H9 (cell line): ENCODE results near the gene SYF2. TPM values are rescaled to one million over a fixed set of nuclear protein-coding genes. Genes with fewer than 3 reads are reported as not detected.
"Not testable (repeated sequence)": the region's sequence is repeated elsewhere in the genome, so short reads cannot be mapped to it uniquely, and the experiment has no call there.

ENCODE experiments used
- DNase-seq: peaks from one replicate; pipeline ENCODE4 v3.0.0-alpha.2; 2017
- H2AFZ ChIP-seq: one replicate; pipeline ENCODE4 v1.6.1; 2013; ENCODE audit warnings: mild to moderate bottlenecking, low read length, control low read depth, moderate library complexity
- H2AK5ac ChIP-seq: 2 replicates; pipeline ENCODE4 v1.6.1; 2013; ENCODE audit warnings: low read length, control low read depth, mixed read lengths; ENCODE audit not compliant: insufficient read length
- H2BK120ac ChIP-seq: one replicate; pipeline ENCODE4 v1.6.1; 2013; ENCODE audit warnings: low read depth, mild to moderate bottlenecking, low read length, control low read depth, inconsistent platforms; ENCODE audit not compliant: poor library complexity, severe bottlenecking
- H2BK12ac ChIP-seq: 2 replicates; pipeline ENCODE4 v1.6.1; 2013; ENCODE audit warnings: low read length, control low read depth, mixed read lengths, low read depth; ENCODE audit not compliant: insufficient read length
- H2BK15ac ChIP-seq: 2 replicates; pipeline ENCODE4 v1.6.1; 2013; ENCODE audit warnings: low read depth, low read length, control low read depth
- H2BK20ac ChIP-seq: one replicate; pipeline ENCODE4 v1.6.1; 2013; ENCODE audit warnings: low read depth, mild to moderate bottlenecking, low read length, control low read depth, inconsistent platforms; ENCODE audit not compliant: poor library complexity, severe bottlenecking
- H2BK5ac ChIP-seq: 2 replicates; pipeline ENCODE4 v1.6.1; 2013; ENCODE audit warnings: low read length, control low read depth, mixed read lengths; ENCODE audit not compliant: insufficient read length
- H3K14ac ChIP-seq: 2 replicates; pipeline ENCODE4 v1.6.1; 2013; ENCODE audit warnings: low read length, control low read depth; ENCODE audit not compliant: insufficient read depth
- H3K18ac ChIP-seq: 2 replicates; pipeline ENCODE4 v1.6.1; 2013; ENCODE audit warnings: low read depth, mild to moderate bottlenecking, mixed read lengths, low read length, control low read depth; ENCODE audit not compliant: insufficient read length
- H3K23ac ChIP-seq: 2 replicates; pipeline ENCODE4 v1.6.1; 2013; ENCODE audit warnings: low read length, control low read depth, mixed read lengths, low read depth; ENCODE audit not compliant: insufficient read length
- H3K23me2 ChIP-seq: 2 replicates; pipeline ENCODE4 v1.6.1; 2013; ENCODE audit warnings: low read depth, mild to moderate bottlenecking, mixed read lengths, low read length, control low read depth; ENCODE audit not compliant: insufficient read length, poor library complexity, severe bottlenecking
- H3K27ac ChIP-seq: 2 replicates; pipeline ENCODE4 v1.5.1; 2013; ENCODE audit warnings: low read length, control low read depth, mixed read lengths, low read depth; ENCODE audit not compliant: insufficient read length
- H3K27me3 ChIP-seq: 2 replicates; pipeline ENCODE4 v1.6.1; 2013; ENCODE audit warnings: low read length, control low read depth, inconsistent platforms; ENCODE audit not compliant: insufficient read depth
- H3K4ac ChIP-seq: 2 replicates; pipeline ENCODE4 v1.6.1; 2013; ENCODE audit warnings: low read depth, mild to moderate bottlenecking, control low read depth, inconsistent platforms, low read length, moderate library complexity
- H3K4me1 ChIP-seq: 2 replicates; pipeline ENCODE4 v1.6.1; 2013; ENCODE audit warnings: low read length, control low read depth, inconsistent platforms; ENCODE audit not compliant: insufficient read depth
- H3K4me2 ChIP-seq: 2 replicates; pipeline ENCODE4 v1.6.1; 2013; ENCODE audit warnings: low read length, control low read depth, mixed read lengths; ENCODE audit not compliant: insufficient read length, insufficient read depth
- H3K56ac ChIP-seq: 2 replicates; pipeline ENCODE4 v1.6.1; 2013; ENCODE audit warnings: low read depth, mild to moderate bottlenecking, mixed read lengths, low read length, control low read depth; ENCODE audit not compliant: insufficient read length
- H3K79me1 ChIP-seq: 2 replicates; pipeline ENCODE4 v1.6.1; 2013; ENCODE audit warnings: low read depth, mild to moderate bottlenecking, moderate library complexity, low read length, control low read depth, inconsistent platforms; ENCODE audit not compliant: insufficient read depth, poor library complexity, severe bottlenecking
- H3K79me2 ChIP-seq: 2 replicates; pipeline ENCODE4 v1.6.1; 2013; ENCODE audit warnings: low read length, control low read depth, inconsistent platforms; ENCODE audit not compliant: insufficient read depth
- H3K9ac ChIP-seq: 2 replicates; pipeline ENCODE4 v1.6.1; 2013; ENCODE audit warnings: low read length, control low read depth, mixed read lengths; ENCODE audit not compliant: insufficient read length; ENCODE audit errors: extremely low read depth
- H3K9me3 ChIP-seq: one replicate; pipeline ENCODE4 v1.6.1; 2013; ENCODE audit warnings: low read depth, low read length, inconsistent platforms; ENCODE audit not compliant: control insufficient read depth
- H3T11ph ChIP-seq: one replicate; pipeline ENCODE4 v1.6.1; 2013; ENCODE audit warnings: mild to moderate bottlenecking, low read length, control low read depth, inconsistent platforms
- H4K20me1 ChIP-seq: one replicate; pipeline ENCODE4 v1.6.1; 2013; ENCODE audit not compliant: control insufficient read depth, insufficient read length, insufficient read depth
- H4K5ac ChIP-seq: 2 replicates; pipeline ENCODE4 v1.6.1; 2013; ENCODE audit warnings: low read depth, mild to moderate bottlenecking, mixed read lengths, low read length, control low read depth; ENCODE audit not compliant: insufficient read length
- H4K8ac ChIP-seq: replicated peaks from 2 replicates; pipeline ENCODE4 v1.6.1; 2013; ENCODE audit warnings: low read length, control low read depth, mixed read lengths, low read depth; ENCODE audit not compliant: insufficient read length
- H4K91ac ChIP-seq: 2 replicates; pipeline ENCODE4 v1.6.1; 2013; ENCODE audit warnings: low read depth, mild to moderate bottlenecking, moderate library complexity, mixed read lengths, low read length, control low read depth; ENCODE audit not compliant: insufficient read length
- H3K27ac Mint-ChIP-seq, 3 experiments: 2 replicates in 2 of 3; 3 replicates in 1 of 3; pipeline ENCODE4 v1.8.0; 2020 to 2021; ENCODE audit warnings: mixed read lengths in 3 of 3, mild to moderate bottlenecking in 1 of 3, moderate library complexity in 1 of 3
- H3K27me3 Mint-ChIP-seq: 2 replicates; pipeline ENCODE4 v1.8.0; 2021; ENCODE audit warnings: low read depth, mild to moderate bottlenecking, moderate library complexity, mixed read lengths
- H3K36me3 Mint-ChIP-seq, 3 experiments: 2 replicates in 2 of 3; 3 replicates in 1 of 3; pipeline ENCODE4 v1.8.0; 2020 to 2021; ENCODE audit warnings: low read depth in 3 of 3, mixed read lengths in 3 of 3; ENCODE audit not compliant: insufficient read depth in 1 of 3
- H3K4me1 Mint-ChIP-seq, 2 experiments: 2 replicates each; pipeline ENCODE4 v1.8.0; 2020; ENCODE audit warnings: mixed read lengths in 2 of 2
- H3K4me3 Mint-ChIP-seq, 2 experiments: 2 replicates in 1 of 2; 3 replicates in 1 of 2; pipeline ENCODE4 v1.8.0; 2020 to 2021; ENCODE audit warnings: mild to moderate bottlenecking in 2 of 2, mixed read lengths in 2 of 2, moderate library complexity in 1 of 2
- H3K9me3 Mint-ChIP-seq, 2 experiments: 2 replicates in 1 of 2; 3 replicates in 1 of 2; pipeline ENCODE4 v1.8.0; 2020; ENCODE audit warnings: mild to moderate bottlenecking in 2 of 2, mixed read lengths in 2 of 2, moderate library complexity in 1 of 2
- WGBS: extraction: QIAGEN DNeasy Blood & Tissue Kit; methylation state at CpG from one replicate; pipeline ENCODE4 v1.1.7; 2013; ENCODE audit warnings: missing lambda C conversion rate, low lambda C conversion rate, mixed read lengths; ENCODE audit not compliant: insufficient read length; ENCODE audit errors: extremely low coverage; 5-methylcytosine and 5-hydroxymethylcytosine counted together
- total RNA-seq: library from RNA; stranded (reverse); gene quantifications from 2 replicates; pipeline ENCODE4 v1.2.1, GENCODE V29; 2021

SYF2 gene
- total RNA-seq, 1 experiment from 2014 or later: 36.5 TPM

GRCh38 chr1:25272238-25272637 is 39.9 kb upstream of the SYF2 start, which contains the start of gene RHD:
RHD (plus strand) TSS chr1:25272509; CDS start chr1:25272548, 39 bp downstream.
- not testable (repeated sequence) for H3K9me3 Mint-ChIP-seq, H3K27me3 ChIP-seq, H2BK120ac ChIP-seq, H2AK5ac ChIP-seq, H3K79me1 ChIP-seq, H4K5ac ChIP-seq, H4K20me1 ChIP-seq, H2BK15ac ChIP-seq, H3K4me1 ChIP-seq, H4K91ac ChIP-seq, H3K4ac ChIP-seq, H3K18ac ChIP-seq, H3K23ac ChIP-seq, H3K14ac ChIP-seq, H4K8ac ChIP-seq, H3K56ac ChIP-seq, H3K23me2 ChIP-seq, H2AFZ ChIP-seq, H2BK5ac ChIP-seq, H3K4me2 ChIP-seq, H2BK12ac ChIP-seq, H3K79me2 ChIP-seq, H3K9ac ChIP-seq, H3K27me3 Mint-ChIP-seq, H2BK20ac ChIP-seq, DNase-seq, H3K9me3 ChIP-seq, H3K27ac Mint-ChIP-seq, H3K36me3 Mint-ChIP-seq, H3T11ph ChIP-seq, H3K27ac ChIP-seq, H3K4me3 Mint-ChIP-seq
- WGBS: no CpG with 5 or more reads among the region's 8 CpGs
- peaks cover 4 to 12% of the 10 kb centered on the region in 2 experiments for H3K4me1 Mint-ChIP-seq

- H3K79me2 ChIP-seq, H3K4me1 ChIP-seq: not testable (repeated sequence)
Observed at GRCh38 chr1:25268143-25268760, 36.0 kb upstream of the SYF2 start.

More at GRCh38 chr1:25268143-25268760, 36.0 kb upstream of the SYF2 start:
- H3K27ac ChIP-seq, H2BK15ac ChIP-seq, H3K79me1 ChIP-seq, H3K14ac ChIP-seq, H4K91ac ChIP-seq, H3K9ac ChIP-seq, H2AK5ac ChIP-seq, H3K36me3 Mint-ChIP-seq, H3K23me2 ChIP-seq, DNase-seq, H3K27me3 ChIP-seq, H2AFZ ChIP-seq, H3K56ac ChIP-seq, H2BK5ac ChIP-seq, H4K5ac ChIP-seq, H3K4me2 ChIP-seq, H4K8ac ChIP-seq, H3K9me3 Mint-ChIP-seq, H2BK12ac ChIP-seq, H3K27ac Mint-ChIP-seq, H3K18ac ChIP-seq, H3K4ac ChIP-seq, H3K9me3 ChIP-seq, H3K23ac ChIP-seq, H4K20me1 ChIP-seq, H2BK120ac ChIP-seq, H2BK20ac ChIP-seq, H3K27me3 Mint-ChIP-seq, H3T11ph ChIP-seq: not testable (repeated sequence)
- Mint-ChIP-seq H3K4me1 (peaks cover 13 to 20% of the 10 kb centered on the region in 2 experiments), H3K4me3 (peak overlapping the region; percentile 59 to 73; a peak in 4 of 5 replicates)
- WGBS: no CpG with 5 or more reads among the region's 14 CpGs
